Activated CD8-positive, alpha-beta memory T cell treated with anti-CD3 and anti-CD28 coated beads, Interleukin-2, amount 50 U/mL, for 24 hours (primary cell): ENCODE data around the gene TBL2.
"Not testable (repeated sequence)": the region's sequence is repeated elsewhere in the genome, so short reads cannot be mapped to it uniquely, and the experiment has no call there.

Source experiments
- DNase-seq: peaks from one replicate; pipeline ENCODE4 v3.0.0-alpha.2; 2020; ENCODE audit errors: extremely low read depth

TBL2 gene

GRCh38 chr7:73570521-73570920 is 7.9 kb downstream of the TBL2 start:
- no peak for DNase-seq

GRCh38 chr7:73569042-73569608 is 9.3 kb downstream of the TBL2 start:
- no peak for DNase-seq

- no peak for DNase-seq
Measured at GRCh38 chr7:73567846-73568685, 10.3 kb downstream of the TBL2 start.

GRCh38 chr7:73567140-73567539 is 11.2 kb downstream of the TBL2 start:
- DNase-seq: no peak

GRCh38 chr7:73566431-73566830 is 11.9 kb downstream of the TBL2 start:
- DNase-seq: not testable (repeated sequence)

- DNase-seq: no peak
Measured at GRCh38 chr7:73565675-73566340, 12.6 kb downstream of the TBL2 start.

GRCh38 chr7:73560109-73560835 is 18.1 kb downstream of the TBL2 start:
- DNase-seq: no peak

GRCh38 chr7:73557397-73558257 is 20.8 kb downstream of the TBL2 start, which contains the start of gene BCL7B:
Gene BCL7B (minus strand): TSS chr7:73557690. CDS start chr7:73557578, 112 bp downstream.
- DNase-seq: peak; percentile 28

GRCh38 chr7:73557108-73557396 is 21.3 kb downstream of the TBL2 start:
- DNase-seq: peak; percentile 67

GRCh38 chr7:73556208-73557107 is 21.9 kb downstream of the TBL2 start:
- DNase-seq: no peak

GRCh38 chr7:73555411-73555982 is 22.9 kb downstream of the TBL2 start:
- DNase-seq: no peak

GRCh38 chr7:73550093-73550492 is 28.3 kb downstream of the TBL2 start:
- not testable (repeated sequence) for DNase-seq

GRCh38 chr7:73549176-73549575 is 29.2 kb downstream of the TBL2 start:
- DNase-seq: no peak

GRCh38 chr7:73547841-73548240 is 30.5 kb downstream of the TBL2 start:
- DNase-seq: no peak

- no peak for DNase-seq
Measured at GRCh38 chr7:73544678-73545077, 33.7 kb downstream of the TBL2 start.

GRCh38 chr7:73541722-73542121 is 36.7 kb downstream of the TBL2 start:
- DNase-seq: no peak

- no peak for DNase-seq
Measured at GRCh38 chr7:73539709-73540108, 38.7 kb downstream of the TBL2 start.

- not testable (repeated sequence) for DNase-seq
Measured at GRCh38 chr7:73538510-73538909, 39.9 kb downstream of the TBL2 start.

GRCh38 chr7:73537051-73537450 is 41.3 kb downstream of the TBL2 start:
- DNase-seq: no peak

- DNase-seq: no peak
Measured at GRCh38 chr7:73536479-73536878, 41.9 kb downstream of the TBL2 start.
